ENCODE measurements around the gene PFKL.
"Not testable (repeated sequence)": the region's sequence is repeated elsewhere in the genome, so short reads cannot be mapped to it uniquely, and the experiment has no call there.

The PFKL gene

DNA sequence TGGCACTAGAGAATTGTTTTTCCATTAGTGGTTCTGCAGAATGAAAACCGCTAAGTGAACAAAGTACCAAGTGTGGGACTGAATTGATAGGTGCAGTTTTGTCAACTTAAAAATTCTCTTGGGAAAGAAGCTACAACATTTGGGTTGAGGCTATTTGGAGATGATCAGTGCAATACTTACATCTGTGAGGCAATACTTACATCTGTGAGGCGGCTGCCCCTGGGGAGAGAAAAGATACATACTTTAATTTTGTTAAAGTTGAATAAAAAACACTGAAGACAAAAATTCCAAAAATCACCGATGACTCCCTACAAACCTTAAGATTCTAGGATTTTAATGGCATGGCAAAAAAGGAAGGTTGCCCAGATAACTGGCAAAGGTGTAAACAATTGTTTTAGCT lies 37.6 kb downstream of the PFKL start:
- TF ChIP-seq POLR2A (IDR thresholded peaks at IDR 0.05; ENCODE audit: extremely low read depth, insufficient read length) = no peak
- TF ChIP-seq, protein P1, sequence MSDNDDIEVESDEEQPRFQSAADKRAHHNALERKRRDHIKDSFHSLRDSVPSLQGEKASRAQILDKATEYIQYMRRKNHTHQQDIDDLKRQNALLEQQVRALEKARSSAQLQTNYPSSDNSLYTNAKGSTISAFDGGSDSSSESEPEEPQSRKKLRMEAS (IDR thresholded peaks at IDR 0.05; ENCODE audit: low read depth, low read length) = no peak
- TF ChIP-seq MYC (IDR thresholded peaks at IDR 0.05; ENCODE audit: low read depth, low read length) = no peak
- TF ChIP-seq, protein P2, sequence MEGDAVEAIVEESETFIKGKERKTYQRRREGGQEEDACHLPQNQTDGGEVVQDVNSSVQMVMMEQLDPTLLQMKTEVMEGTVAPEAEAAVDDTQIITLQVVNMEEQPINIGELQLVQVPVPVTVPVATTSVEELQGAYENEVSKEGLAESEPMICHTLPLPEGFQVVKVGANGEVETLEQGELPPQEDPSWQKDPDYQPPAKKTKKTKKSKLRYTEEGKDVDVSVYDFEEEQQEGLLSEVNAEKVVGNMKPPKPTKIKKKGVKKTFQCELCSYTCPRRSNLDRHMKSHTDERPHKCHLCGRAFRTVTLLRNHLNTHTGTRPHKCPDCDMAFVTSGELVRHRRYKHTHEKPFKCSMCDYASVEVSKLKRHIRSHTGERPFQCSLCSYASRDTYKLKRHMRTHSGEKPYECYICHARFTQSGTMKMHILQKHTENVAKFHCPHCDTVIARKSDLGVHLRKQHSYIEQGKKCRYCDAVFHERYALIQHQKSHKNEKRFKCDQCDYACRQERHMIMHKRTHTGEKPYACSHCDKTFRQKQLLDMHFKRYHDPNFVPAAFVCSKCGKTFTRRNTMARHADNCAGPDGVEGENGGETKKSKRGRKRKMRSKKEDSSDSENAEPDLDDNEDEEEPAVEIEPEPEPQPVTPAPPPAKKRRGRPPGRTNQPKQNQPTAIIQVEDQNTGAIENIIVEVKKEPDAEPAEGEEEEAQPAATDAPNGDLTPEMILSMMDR (IDR thresholded peaks at IDR 0.05; ENCODE audit: low read depth, low read length) = no peak
- peak; percentile 34 for DNase-seq (ENCODE audit: low read depth)
- H3K4me3 ChIP-seq (ENCODE audit: low read depth, low read length) = no peak overlapping the region

DNA sequence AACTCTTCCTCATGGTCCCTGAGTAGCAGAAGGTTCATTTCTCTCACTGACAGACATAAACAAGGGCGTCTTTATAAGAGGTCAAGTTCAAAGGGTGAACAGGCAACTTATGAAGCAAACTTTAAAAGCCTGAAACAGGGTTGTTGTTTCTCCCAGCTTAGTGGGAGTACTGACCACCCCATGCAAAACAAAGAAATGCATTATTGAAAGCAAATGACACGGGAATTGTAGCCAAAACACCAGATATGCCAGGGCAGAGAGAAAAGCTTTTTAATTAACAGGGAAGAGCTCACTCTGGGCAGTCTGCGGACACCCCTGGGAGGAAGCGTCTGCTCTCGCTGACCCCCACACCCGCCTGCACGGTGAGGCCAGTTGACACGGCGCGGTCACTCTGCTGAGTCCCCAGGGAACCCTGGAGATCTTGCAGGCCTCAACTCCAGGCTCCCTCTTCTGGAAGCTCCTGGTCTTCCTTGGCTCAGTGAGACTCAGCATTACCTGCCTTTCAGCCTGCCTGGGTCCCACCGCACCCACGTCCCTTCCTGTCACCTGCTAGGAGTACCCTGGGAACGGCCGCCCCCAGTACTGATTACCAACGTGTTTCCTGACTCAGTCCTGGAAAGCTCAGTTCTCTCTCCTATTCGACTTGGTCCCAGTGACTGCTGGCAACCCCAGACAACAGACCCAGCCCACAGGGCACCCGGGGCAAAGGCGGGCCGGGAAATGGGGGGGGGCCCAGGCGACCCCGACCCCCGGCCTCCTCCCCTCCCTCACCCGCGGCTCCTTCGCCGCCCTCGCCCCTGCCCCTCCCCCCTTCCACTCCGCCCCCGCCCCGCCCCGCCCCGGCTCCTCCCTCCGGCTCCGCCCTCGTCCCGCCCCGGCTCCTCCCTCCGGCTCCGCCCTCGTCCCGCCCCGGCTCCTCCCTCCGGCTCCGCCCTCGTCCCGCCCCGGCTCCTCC lies 38.4 kb downstream of the PFKL start:
- peak overlapping the region; percentile 63 for H3K4me3 ChIP-seq (ENCODE audit: low read depth, low read length)
- TF ChIP-seq, protein P2 (IDR thresholded peaks at IDR 0.05; ENCODE audit: low read depth, low read length) = peak; percentile 23
- TF ChIP-seq, protein P1 (IDR thresholded peaks at IDR 0.05; ENCODE audit: low read depth, low read length) = no peak
- DNase-seq (ENCODE audit: low read depth) = peak; percentile 75

DNA sequence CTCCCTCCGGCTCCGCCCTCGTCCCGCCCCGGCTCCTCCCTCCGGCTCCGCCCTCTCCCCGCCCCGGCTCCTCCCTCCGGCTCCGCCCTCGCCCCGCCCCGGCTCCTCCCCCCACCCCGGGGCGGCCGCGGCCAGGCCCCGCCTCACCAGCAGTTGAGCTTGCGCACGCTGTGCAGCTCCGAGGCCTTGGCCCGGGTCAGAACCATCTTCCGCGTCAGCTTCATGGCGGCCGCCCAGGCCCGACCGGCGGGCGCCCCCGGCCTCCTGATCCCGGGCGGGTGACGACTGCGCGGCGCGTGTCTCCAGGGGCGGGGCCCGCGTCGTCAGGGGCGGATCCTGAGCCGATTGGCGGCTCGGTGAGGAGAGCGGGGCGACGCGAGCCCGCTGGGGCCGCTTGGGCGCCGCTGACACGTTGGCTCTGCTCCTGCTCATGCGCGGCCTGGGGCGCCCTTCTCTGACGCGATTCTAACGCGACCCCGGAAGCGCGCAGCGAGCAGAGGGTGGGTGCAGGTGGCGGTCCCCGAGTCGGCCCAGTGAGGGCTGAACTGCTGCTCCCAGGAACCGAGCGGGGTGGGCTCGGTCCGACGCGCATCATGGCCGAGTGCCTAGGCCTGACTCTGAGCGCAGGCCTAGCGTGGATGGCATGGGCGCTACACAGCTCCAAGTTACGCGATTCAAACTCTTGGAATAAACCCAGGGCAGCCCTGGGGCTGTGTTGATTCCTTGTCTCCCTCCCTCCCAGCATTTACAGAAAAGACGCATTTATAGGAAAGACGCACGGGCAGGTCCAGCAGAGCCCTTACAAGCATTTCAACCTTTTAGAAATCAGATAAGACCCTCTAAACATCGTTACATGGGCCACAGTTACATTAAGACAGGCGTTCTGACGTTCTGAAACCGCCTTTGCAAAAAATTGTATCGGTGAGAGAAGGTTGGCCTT lies 39.4 kb downstream of the PFKL start, which contains the start of gene CFAP410:
TSS of gene CFAP410 (minus strand) at position 420 of the 940 bp plus-strand sequence. CDS start at position 224, 196 bp downstream.
- H3K4me3 ChIP-seq (ENCODE audit: low read depth, low read length) = peak within 1 kb of the TSS; percentile 87
- DNase-seq (ENCODE audit: low read depth) = peak; percentile 95
- TF ChIP-seq MYC (IDR thresholded peaks at IDR 0.05; ENCODE audit: low read depth, low read length) (peak; percentile 92), POLR2A (IDR thresholded peaks at IDR 0.05; ENCODE audit: extremely low read depth, insufficient read length) (peak; percentile 94)
- TF ChIP-seq, protein P2 (IDR thresholded peaks at IDR 0.05; ENCODE audit: low read depth, low read length) = no peak
- TF ChIP-seq, protein P1 (IDR thresholded peaks at IDR 0.05; ENCODE audit: low read depth, low read length) = peak; percentile 77

DNA sequence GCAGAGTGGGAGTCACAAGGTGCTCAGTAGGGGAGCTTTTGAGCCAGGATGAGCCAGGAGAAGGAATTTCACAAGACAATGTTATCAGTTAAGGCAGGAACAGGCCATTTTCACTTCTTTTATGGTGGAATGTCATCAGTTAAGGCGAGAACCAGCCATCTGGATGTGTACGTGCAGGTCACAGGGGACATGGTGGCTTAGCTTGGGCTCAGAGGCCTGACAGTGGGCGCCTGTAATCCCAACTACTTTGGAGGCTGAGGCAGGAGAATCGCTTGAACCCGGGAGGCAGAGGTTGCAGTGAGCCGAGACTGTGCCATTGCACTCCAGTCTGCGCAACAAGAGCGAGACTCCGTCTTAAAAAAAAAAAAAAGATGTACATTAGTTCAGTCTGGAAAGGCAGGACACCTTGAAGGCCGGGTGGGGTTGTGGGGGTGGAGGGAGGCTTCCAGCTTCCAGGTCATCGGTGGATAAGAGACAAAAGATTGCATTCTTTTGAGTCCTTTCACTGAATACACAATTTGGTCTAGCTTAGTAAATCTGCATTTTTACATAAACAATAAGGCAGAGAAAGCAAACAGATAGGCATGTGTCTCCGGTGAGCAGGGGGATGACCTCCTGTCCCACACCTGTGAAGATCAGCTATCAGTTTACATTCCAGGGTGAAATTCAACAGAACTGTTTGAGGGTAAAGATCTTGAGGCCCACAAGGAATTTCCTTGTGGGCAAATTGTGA lies 42.0 kb downstream of the PFKL start:
- not testable (repeated sequence) for DNase-seq (ENCODE audit: low read depth); H3K4me3 ChIP-seq (ENCODE audit: low read depth, low read length)

DNA sequence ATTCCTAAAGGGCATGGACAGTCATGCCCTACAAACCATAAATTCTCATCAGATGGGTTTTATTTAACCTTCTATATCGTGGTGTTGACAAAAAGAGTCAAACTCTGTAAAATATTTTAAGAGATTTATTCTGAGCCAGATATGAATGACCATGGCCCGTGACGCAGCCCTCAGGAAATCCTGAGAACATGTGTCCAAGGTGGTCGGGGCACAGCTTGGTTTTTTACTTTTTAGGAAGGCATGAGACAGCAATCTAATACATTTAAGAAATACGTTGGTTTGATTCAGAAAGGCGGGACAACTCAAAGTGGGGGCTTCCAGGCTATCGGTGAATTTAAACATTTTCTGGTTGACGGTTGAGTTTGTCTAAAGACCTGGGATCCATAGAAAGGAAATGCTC lies 43.1 kb downstream of the PFKL start:
- DNase-seq (ENCODE audit: low read depth); H3K4me3 ChIP-seq (ENCODE audit: low read depth, low read length): not testable (repeated sequence)

DNA sequence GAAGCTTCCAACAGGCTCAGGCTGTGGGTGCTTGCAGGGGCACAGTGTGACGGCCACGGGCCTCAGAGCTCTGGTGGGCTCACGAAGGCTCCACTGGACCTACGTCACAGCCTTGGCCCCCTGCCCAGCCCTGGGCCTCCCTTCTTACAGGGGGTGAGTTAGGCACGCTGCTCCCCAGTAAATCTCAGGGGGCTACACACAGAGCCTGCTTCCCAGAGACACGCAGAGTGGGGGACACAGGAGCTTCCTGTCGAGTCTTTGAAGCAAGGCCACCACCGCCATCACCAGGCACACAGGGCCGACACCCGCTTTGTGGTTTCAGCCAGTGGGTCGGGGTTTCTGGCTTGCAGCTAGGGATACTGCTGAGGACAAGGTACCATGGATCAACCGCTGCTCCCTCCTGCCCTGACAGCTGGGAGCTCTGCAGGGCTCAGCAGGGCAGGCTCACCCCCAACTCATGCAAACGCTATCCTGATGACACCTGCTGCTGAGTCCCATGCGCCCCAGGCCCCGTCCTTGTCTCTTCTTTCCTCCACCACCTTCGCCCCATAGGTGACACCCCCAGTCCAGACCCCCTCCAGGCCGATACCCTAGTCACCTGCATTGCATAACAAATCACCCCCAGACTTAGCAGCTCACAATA lies 44.8 kb downstream of the PFKL start:
- TF ChIP-seq MYC (IDR thresholded peaks at IDR 0.05; ENCODE audit: low read depth, low read length) = no peak
- TF ChIP-seq, protein P1 (IDR thresholded peaks at IDR 0.05; ENCODE audit: low read depth, low read length) = no peak
- TF ChIP-seq, protein P2 (IDR thresholded peaks at IDR 0.05; ENCODE audit: low read depth, low read length) = no peak
- no peak for TF ChIP-seq POLR2A (IDR thresholded peaks at IDR 0.05; ENCODE audit: extremely low read depth, insufficient read length)
- no peak overlapping the region for H3K4me3 ChIP-seq (ENCODE audit: low read depth, low read length)
- no peak for DNase-seq (ENCODE audit: low read depth)

Data from NB4 (cell line).